ENCODE measurements around the gene TRIM25.

DNA sequence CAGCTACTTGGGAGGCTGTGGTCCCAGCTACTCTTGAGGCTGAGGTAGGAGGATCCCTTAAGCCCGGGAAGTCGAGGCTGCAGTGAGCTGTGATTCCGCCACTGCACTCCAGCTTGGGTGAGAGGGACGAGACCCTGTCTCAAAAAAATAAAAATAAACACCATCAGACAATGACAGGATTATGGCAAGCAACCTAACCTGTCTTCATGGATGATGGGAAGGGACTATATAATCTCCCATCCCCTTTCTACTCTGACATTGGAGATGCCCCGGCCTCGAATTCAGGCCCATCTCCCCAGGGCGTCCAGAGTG, 893 bp downstream of the TRIM25 start:
- no peak for TF ChIP-seq POLR2A (IDR thresholded peaks at IDR 0.05; ENCODE audit: control extremely low read depth in 1 of 2, low read depth in 2 of 2, low read length in 2 of 2)
- TF ChIP-seq CTCF (IDR thresholded peaks at IDR 0.05; ENCODE audit: control extremely low read depth in 1 of 3, insufficient read depth in 1 of 3, low read depth in 1 of 3, low read length in 3 of 3): no peak
- TF ChIP-seq RBBP5 (IDR thresholded peaks at IDR 0.05; ENCODE audit: borderline replicate concordance, low read depth, low read length): no peak
- TF ChIP-seq RFX5 (IDR thresholded peaks at IDR 0.05; ENCODE audit: borderline replicate concordance, low read depth, low read length): no peak
- no peak for TF ChIP-seq TAF1 (IDR thresholded peaks at IDR 0.05; ENCODE audit: low read depth, low read length)

Data from H1 (cell line).